ENCODE measurements around the gene FLNA.

FLNA gene

GRCh38 chrX:154372612-154373022, 1.8 kb downstream of the FLNA start:
- H3K4me3 ChIP-seq (ENCODE audit: control insufficient read depth, low read depth, low read length), result no peak overlapping the region
- no peak for DNase-seq (ENCODE audit: low read depth)
- TF ChIP-seq CTCF (IDR thresholded peaks at IDR 0.05; ENCODE audit: control insufficient read depth, insufficient read depth, low read depth, low read length, missing control alignments), result no peak

- H3K4me3 ChIP-seq (ENCODE audit: control insufficient read depth, low read depth, low read length), result peak overlapping the region; percentile 54
- DNase-seq (ENCODE audit: low read depth), result no peak
Observed at GRCh38 chrX:154371789-154372300, 2.6 kb downstream of the FLNA start.

GRCh38 chrX:154371017-154371788, 3.2 kb downstream of the FLNA start:
- peak overlapping the region; percentile 72 for H3K4me3 ChIP-seq (ENCODE audit: control insufficient read depth, low read depth, low read length)
- no peak for TF ChIP-seq CTCF (IDR thresholded peaks at IDR 0.05; ENCODE audit: control insufficient read depth, insufficient read depth, low read depth, low read length, missing control alignments)
- peak; percentile 76 for DNase-seq (ENCODE audit: low read depth)

More at GRCh38 chrX:154371789-154372300, 2.6 kb downstream of the FLNA start:
- no peak for TF ChIP-seq CTCF (IDR thresholded peaks at IDR 0.05; ENCODE audit: control insufficient read depth, insufficient read depth, low read depth, low read length, missing control alignments)

GRCh38 chrX:154370300-154371016, 4.0 kb downstream of the FLNA start:
- TF ChIP-seq CTCF (IDR thresholded peaks at IDR 0.05; ENCODE audit: control insufficient read depth, insufficient read depth, low read depth, low read length, missing control alignments), result no peak
- DNase-seq (ENCODE audit: low read depth), result no peak
- H3K4me3 ChIP-seq (ENCODE audit: control insufficient read depth, low read depth, low read length), result peak overlapping the region; percentile 72

GRCh38 chrX:154369449-154370299, 4.8 kb downstream of the FLNA start:
- TF ChIP-seq CTCF (IDR thresholded peaks at IDR 0.05; ENCODE audit: control insufficient read depth, insufficient read depth, low read depth, low read length, missing control alignments), result no peak
- peak; percentile 92 for DNase-seq (ENCODE audit: low read depth)

More at GRCh38 chrX:154369449-154370299, 4.8 kb downstream of the FLNA start:
- peak overlapping the region; percentile 72 for H3K4me3 ChIP-seq (ENCODE audit: control insufficient read depth, low read depth, low read length)
